HuH-7.5 (cell line): ENCODE data around the gene SERTAD2.

Experiments
- DNase-seq: peaks from one replicate; pipeline ENCODE4 v3.0.0; 2011; ENCODE audit warnings: low spot score

SERTAD2 gene, protein sequence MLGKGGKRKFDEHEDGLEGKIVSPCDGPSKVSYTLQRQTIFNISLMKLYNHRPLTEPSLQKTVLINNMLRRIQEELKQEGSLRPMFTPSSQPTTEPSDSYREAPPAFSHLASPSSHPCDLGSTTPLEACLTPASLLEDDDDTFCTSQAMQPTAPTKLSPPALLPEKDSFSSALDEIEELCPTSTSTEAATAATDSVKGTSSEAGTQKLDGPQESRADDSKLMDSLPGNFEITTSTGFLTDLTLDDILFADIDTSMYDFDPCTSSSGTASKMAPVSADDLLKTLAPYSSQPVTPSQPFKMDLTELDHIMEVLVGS

DNA sequence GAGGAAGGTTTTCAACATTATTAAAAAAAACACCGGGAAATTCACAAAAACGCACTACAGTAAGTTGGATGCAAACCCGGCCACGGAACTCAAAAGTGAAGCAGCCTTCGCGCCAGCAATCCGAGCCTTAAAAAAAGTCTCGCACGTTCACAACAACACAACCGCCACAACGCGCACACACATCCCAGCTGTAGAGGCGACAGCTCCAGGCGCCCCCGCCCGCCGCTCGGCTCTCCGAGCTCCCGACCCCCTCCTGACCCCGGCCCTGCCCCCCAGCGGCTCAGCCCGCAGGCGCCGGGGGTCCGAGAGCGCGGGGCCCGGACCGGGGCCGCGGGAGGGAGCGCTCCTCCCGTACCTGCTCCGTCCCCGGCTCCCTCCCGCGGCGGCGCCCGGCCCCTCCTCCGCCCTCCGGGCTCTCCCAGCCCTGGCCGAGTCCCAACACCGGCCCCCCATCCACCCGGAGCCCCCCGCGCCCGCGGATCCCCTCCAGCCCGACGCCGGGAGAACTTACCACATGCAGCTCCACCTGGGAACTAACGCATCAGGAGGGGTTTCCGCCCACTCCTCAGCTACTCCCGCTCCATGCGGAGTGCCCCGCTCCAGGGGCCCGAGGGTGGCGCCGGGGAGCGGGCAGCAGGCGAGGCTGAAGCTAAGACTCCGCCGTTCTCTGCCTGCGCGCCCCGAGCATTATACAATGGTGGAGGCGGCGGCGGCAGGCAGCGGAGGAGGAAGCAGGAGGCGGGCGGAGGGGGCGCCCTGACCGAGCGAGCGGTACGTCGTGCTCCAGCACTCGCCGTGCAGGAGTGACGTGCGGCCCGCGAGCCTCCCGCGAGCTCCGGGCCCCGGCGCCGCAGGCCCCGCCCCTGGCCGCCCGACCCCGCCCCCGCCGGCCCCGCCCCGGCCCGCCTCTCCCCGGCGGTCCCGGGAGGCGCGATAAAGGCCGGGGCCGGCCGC, at the start of gene SERTAD2:
Gene SERTAD2 (minus strand): TSS at position 805 of the 954 bp plus-strand sequence. CDS start 17,042 bp downstream, outside the sequence.
- peak; percentile 80 for DNase-seq

DNA sequence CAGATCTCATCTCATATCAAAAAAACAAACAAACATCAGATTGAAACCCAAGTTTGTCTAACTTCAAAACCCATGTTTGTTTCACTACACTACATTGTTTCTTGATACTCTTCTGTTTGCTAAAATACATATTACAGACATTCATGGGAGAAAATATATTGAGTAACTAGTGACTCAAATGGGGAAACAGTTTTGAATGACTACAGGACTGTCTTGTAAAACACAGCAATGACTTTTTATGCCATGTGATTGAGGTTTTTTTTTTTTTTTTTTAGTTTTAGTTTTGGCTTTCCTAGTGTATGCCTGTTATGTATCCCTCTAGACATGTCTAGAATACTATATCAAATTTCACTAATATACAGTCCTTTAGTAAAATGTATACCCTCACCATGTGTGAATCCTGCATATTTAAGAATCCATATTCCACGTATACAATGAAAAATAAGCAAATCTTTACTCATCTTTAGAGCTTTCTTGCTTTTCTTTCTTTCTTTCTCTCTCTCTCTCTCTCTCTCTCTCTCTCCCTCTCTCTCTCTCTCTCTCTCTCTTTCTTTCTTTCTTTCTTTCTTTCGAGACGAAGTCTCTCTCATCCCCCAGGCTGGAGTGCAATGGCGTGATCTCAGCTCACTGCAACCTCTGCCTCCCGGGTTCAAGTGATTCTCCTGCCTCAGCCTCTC, 46.6 kb upstream of the SERTAD2 start:
- DNase-seq = no peak

DNA sequence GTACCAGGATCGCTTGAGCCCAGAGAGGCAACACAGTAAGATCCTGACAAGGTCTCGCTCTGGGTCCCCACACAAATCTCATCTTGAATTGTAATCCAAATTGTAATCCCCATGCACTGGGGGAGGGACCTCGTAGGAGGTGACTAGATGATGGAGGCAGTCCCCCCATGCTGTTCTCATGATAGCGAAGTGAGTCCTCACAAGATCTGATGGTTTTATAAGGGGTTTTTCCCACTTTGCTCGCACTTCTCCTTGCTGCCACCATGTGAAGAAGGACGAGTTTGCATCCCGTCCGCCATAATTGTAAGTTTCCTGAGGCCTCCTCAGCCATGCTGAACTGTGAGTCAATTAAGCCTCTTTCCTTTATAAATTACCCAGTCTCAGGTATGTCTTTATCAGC, 46.0 kb upstream of the SERTAD2 start:
- DNase-seq = no peak

DNA sequence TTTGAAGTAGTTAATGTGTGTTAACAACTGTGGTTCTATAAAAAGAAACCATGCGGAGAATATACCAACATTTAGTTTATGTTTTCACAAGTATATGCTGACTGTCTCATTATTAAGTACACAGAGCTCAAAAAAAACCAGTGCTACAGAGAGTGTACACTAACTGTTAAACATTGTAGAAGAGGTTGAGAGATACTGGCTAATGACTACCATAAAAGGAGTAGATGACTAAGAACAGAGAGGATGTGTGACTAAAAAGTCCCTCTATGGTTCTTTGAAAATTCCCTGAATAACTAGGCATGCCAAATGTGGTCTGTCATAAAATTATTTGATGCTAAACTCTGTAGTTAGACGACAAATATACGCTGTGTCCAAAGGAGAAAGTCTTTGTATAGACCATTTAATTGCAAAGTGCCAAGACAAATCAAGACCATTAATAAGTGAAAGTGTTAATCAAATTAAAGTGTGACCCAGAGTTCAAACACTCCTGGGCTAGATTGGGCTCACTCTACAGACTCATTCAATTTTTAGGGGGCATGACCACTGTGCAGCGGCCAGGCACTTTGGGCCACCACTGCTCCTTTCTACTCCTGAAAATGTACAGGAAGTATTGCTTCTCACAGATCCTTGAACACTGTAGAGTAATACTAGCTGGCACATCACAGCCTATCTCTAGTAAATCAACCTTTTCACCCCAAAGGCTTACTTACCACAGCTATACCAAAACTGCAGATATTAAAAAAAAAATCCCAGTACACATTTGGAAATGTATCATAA, 45.1 kb upstream of the SERTAD2 start:
- DNase-seq = peak; percentile 20

DNA sequence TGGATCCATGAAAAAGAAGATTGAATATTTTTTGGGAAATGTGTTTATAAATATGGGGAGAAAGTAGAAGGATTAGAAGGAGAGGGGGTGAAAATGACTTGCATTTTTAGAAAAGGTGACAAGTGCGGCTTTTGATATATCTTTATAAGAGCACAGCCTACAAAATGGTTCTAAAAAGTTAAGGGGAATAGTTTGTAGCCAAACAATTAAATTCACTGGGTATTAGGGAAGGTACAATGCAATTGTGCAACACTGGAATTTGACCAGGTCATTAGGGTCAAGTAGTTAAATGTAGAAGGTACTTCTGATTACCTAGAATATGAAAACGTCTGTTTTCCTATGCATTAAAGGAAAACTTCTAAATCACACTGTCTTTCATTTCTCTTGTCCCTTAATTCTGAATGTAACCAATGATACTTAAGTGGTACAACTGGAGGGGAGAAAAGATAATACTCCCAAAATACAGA, 44.5 kb upstream of the SERTAD2 start:
- no peak for DNase-seq

DNA sequence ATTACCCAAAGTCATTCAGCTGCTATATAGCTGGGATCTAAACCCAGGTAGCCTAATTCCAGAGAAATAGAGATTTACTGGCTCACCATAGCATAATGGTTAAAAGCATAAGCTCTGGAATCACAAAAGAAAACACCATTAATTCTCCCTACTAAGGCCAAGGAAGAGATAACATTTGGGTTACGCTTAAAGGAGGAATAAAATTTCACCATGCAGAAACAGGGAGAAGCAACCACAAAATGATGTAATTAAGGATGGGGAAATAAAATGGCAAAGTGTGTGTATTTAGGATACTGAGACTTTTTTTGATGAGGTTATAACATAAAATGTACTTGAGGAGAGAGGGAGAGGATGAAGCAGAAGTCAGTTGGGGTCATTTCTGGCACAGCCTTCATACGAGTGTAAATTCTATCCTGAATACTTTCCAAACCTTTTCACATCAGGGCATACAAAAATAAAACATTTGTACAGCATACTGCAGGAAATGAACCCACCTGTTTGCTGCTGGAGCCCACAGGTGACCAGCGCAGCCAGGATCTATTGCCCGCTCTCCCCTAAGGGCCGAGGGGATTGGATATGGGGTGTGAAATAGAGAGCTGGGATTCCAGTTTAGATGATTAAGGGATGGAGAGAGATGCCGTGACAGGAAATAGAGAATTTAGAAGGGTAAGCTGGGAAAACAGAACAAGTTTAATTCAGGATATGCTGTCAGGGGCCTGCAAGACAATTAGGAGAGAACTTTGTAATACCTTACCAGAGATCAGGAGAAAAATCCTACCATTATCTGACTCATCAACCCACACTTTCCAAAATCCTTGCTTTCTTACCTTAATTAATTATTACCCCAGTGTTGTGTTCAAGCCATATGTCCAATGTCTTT, 43.8 kb upstream of the SERTAD2 start:
- DNase-seq = no peak

DNA sequence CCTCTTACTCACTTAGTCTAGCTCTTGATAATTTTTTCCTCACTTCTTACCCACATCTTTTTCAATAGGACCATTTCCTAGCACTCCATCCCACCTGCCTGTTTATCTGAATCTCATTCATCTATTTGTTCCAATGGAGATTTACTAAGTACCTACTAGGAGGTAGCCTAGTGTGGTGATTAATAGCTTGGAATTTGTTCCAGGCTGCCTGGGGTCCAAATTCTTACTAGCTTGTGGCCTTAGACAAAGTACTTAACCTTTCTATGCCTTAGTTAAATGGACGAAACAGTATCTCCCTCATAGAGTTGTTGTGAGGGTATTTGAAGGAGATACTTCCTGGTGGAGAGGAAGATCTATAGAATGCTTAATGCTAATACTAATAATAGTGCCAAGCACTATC, 42.9 kb upstream of the SERTAD2 start:
- no peak for DNase-seq

DNA sequence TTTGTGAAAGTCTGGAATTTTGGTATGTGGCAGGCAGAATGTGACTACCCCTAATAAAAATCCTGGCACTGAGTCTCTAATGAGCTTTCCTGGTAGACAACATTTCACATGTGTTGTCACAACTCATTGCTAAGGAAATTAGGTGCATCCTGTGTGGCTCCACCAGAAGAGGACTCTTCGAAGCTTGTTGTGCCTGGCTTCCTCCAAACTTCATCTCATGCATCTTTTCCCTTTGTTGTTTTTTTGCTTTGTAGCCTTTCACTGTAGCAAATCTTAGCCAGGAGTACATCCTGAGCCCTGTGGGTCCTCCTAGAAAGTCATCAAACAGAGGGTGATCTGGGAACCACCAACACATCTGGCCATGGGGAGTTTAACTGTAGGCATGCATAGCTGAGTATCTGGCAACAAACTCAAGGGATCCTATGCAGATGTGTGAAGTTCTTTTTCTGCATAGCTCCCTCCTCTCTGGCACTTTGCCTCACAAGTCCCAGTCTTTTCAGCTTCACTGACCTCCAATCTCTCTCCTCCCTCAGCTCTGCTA, 42.1 kb upstream of the SERTAD2 start:
- no peak for DNase-seq

DNA sequence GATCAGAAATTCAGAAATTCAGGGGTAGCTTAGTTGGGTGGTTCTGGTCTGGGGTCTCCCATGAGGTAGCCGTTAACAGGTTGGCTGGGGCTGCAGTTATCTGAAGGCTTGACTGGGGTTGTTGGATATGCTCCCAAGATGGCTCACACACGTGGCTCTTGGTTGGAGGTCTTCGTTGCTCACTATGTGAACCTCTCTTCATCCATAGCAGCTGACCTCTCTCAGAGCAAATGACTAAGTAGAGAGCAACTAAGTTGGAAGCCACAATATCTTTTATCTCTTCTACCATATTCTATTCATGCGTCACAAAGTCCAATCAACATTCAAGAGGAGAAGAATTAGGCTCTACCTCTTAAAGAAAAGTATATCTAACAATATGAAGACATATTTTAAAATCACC, 38.7 kb upstream of the SERTAD2 start:
- no peak for DNase-seq

DNA sequence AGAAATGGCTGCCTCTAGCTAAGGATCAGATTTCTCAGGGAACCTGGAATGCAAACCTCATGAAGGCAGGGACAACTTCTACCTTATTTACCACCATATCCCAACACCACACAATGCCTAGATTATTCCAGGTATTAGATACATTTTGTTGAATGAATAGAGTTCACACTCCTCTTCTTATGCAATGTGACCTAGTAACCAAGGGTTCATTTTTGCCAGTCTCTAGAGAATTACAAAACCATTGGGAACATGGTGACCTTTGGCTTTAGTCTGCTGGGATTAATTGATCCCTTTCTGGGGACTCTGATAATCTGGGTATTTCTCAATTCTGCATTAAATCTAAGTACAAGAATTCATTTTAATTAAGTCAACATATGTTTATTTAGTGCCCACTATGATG, 35.2 kb upstream of the SERTAD2 start:
- DNase-seq = peak; percentile 20

DNA sequence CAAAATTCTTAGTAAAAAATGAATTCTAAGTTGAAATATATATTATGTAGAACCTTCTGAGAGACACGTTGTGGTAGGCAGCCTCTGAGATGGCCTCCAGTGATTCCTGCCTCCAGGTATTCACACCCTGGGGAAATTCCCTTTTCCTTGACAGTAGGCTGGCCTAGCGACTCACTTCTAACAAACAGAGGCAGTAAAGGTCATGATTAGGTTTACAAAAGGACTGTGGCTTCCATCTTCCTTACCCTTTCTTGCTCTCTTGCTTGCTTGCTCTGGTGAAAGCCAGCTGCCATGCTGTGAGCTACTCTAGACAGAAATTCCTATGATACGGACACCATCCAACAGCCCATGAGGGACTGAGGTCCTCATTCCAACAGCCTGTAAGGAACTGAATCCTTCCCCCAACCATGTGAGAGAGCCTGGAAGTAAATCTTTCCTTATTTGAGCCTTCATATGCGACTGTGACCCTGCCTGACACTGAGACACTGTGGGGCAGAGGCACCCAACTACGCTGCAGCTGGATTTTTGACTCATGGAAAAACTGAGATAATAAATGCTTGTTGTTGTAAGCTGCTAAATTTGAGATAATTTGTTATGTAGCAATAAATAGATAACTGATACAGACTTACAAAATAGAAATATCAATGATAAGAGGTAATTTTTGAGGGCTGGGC, 32.7 kb upstream of the SERTAD2 start:
- DNase-seq = no peak

DNA sequence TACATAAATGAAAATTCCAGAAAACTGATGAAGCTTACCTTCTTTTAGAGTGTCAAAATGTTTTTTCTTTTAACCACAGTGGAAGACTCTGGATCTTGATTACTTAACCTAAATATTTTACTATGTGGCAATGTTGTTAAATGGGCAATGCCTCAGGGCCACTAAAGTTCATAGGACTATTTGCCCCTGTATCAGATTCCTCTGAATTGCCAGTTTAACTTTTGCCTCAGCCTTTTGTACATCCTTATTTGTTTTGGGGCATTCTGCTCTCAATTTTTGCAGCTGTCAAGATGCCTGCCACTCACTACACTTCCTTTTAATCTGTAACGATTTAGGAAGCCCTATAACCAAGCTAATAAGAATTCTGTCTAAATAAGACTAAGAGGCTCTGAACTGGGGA, 31.7 kb upstream of the SERTAD2 start:
- DNase-seq = no peak

DNA sequence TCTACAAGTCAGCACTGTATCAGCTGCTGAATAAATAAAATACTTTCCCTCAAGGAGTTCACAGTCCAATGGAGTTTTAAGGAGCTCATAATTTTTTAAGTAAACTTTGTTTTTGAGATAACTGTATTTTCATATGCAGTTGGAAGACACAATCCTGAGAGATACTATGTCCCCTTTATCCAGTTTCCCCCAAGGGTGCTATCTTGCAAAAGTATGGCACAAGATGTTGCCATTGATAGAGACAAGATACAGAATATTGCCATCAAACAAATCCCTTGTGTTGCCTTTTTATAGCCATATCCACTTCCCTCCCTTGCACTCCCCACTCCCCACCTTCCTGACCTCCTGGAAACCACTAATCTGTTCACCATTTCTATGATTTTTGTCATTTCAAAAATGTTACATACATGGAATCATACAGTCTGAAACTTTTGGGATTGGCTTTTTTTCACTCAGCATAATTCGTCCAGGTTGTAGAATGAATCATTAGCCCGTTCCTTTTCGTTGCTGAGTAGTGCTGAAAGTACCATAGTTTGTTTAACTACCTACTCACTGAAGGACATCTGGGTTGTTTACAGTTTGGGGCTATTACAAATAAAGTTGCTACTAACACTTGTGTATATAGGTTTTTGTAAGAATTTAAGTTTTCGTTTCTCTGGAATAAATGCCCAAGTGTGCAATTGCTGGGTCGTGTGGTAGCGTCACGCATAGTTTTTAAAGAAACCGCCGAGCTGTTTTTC, 30.2 kb upstream of the SERTAD2 start:
- no peak for DNase-seq

DNA sequence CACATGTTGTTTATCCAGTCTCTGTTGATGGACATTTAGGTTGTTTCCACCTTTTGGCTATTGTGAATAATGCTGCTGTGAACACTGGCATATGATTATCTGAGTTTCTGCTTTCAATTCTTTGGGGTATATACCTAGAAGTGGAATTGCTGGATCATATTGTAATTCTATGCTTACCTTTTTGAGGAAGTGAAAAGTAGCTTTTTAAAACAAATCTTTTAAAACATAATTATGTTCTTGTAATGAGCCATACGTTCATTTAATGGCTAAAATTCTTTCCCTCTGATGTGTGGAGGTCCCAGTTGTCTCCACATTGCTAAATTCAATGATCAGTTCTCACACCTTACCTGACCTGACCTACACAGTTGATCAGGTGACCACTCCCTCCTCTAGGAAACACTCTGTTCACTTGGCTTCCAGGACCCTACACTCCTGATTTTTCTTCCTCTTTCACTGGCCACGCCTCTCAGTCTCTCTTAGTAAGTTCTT, 27.8 kb upstream of the SERTAD2 start:
- no peak for DNase-seq

DNA sequence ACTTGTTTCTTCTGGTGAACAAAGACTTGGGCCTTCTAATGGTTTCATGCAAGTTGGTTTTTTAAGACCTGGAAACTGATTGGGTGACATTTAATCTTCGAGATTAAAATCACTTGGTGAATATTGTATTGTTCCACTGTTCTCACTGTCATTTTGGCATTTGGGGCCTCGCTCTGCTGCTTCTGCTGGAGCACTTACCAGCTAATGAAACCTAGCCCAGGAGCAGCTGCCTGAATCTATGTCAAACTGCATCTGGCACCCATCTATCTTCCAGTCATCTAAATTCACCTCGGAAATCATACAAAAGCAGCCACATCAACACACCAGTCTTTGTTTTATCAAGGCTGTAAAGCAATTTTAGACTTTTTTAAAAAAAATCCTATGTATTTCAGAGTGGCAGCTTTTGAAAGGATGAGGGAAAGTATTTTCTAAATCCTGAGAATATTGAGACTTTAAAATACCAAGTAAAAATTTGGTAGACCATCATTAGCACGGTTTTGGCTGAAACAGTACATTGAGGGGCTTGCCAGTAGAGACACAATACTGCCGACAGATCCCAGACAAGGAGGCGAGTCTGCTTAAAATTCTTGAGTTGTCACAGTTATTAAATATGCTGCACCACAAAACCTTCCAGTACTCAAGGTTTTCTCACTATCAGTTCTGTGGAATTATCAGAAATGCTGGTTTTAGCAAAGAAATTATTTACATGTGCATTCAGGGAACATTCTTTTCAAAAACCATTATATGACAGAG, 26.1 kb upstream of the SERTAD2 start:
- DNase-seq = no peak

DNA sequence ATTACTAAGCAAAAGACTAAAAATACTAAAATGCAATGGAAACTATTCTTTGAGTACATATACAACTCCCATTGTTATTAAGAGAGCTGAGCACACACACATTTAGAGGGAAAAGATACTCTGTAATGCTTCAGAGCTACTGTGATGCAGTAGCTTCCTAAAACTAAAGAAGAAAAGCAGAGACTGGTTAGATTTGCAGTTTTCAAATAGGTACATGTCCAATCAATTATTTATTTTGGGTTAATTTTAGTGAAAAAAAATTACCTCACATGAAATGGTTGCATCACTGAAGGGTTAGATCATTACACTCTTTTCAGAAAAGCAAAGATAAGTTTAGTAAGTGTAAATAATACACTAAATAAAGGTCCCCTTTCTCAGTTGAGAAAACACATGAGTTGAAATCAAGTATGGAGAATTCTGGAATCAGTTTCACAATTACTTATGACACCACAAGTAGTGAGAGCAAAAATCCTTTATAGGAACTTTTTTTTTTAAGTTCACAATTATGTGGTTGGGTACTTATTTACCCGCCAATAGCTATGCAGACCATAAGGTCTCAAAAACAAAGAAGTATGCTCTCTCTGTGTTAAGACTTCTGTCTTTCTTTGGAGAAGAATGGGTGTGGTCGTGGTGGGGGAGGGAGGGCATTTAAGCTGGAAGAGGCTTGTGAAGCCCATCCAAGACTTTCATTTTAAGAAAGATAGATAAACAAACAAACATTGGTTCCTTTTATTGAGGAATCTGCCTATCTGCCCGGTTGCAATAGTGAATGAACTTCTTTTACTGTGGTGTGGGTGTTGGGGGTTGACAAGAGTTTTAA, 25.3 kb upstream of the SERTAD2 start:
- no peak for DNase-seq

DNA sequence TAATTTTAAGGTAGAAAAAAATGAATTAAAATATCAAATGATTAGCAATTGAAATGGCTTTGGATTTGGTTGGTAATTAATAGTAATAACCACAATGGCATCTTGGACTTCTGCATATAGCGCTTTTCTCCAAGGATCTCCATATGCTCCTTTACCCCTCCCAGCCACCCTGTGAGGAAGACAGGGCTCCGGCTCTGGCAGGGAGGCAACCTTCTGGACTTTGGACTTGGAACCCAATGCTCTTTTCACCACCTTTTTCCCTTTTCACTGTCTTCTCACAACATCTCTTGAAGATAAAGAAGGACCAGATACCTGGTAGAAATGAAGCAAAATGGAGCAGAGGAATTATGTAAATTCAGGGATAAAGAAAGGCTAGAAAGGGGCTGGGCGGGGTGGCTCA, 23.8 kb upstream of the SERTAD2 start:
- DNase-seq = no peak
